NCI-H82 treated with DMSO at 0.1 percent for 48 hours (cell line): Measurements from ENCODE around the gene TNS2.
"Not testable (repeated sequence)": the region's sequence is repeated elsewhere in the genome, so short reads cannot be mapped to it uniquely, and the experiment has no call there.

Source experiments
- DNase-seq: peaks from one replicate; lab custom pipeline; 2025; ENCODE audit not compliant: unreplicated experiment; lab: John Stamatoyannopoulos, UW

TNS2 gene, protein sequence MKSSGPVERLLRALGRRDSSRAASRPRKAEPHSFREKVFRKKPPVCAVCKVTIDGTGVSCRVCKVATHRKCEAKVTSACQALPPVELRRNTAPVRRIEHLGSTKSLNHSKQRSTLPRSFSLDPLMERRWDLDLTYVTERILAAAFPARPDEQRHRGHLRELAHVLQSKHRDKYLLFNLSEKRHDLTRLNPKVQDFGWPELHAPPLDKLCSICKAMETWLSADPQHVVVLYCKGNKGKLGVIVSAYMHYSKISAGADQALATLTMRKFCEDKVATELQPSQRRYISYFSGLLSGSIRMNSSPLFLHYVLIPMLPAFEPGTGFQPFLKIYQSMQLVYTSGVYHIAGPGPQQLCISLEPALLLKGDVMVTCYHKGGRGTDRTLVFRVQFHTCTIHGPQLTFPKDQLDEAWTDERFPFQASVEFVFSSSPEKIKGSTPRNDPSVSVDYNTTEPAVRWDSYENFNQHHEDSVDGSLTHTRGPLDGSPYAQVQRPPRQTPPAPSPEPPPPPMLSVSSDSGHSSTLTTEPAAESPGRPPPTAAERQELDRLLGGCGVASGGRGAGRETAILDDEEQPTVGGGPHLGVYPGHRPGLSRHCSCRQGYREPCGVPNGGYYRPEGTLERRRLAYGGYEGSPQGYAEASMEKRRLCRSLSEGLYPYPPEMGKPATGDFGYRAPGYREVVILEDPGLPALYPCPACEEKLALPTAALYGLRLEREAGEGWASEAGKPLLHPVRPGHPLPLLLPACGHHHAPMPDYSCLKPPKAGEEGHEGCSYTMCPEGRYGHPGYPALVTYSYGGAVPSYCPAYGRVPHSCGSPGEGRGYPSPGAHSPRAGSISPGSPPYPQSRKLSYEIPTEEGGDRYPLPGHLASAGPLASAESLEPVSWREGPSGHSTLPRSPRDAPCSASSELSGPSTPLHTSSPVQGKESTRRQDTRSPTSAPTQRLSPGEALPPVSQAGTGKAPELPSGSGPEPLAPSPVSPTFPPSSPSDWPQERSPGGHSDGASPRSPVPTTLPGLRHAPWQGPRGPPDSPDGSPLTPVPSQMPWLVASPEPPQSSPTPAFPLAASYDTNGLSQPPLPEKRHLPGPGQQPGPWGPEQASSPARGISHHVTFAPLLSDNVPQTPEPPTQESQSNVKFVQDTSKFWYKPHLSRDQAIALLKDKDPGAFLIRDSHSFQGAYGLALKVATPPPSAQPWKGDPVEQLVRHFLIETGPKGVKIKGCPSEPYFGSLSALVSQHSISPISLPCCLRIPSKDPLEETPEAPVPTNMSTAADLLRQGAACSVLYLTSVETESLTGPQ (N-terminal part only)

GRCh38 chr12:53049571-53050318 is at the start of gene TNS2:
Gene TNS2, plus strand, starts transcription at chr12:53050065. Its CDS starts 121 bp downstream, at chr12:53050186.
- no peak for DNase-seq

- DNase-seq: no peak
Measured at GRCh38 chr12:53004178-53004577, 45.7 kb upstream of the TNS2 start.

DNA sequence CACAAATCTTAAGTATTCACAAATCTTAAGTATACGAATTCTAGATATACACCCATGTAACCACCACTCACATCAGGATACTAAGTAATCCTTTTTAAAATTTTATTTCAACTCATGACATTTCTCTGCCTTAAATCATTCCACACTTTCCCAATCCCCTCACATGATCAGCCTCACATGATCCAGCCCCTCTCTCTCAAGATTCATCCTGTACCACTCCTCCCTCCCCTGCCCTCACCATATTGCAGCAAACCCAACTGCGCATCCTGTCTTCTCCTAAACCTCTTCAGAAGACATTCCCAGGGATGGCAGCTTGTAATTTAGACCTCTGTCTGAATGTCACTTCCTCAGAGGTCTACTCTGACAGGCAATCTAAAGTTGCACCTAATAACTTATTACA is 45.3 kb upstream of the TNS2 start:
- DNase-seq: no peak

DNA sequence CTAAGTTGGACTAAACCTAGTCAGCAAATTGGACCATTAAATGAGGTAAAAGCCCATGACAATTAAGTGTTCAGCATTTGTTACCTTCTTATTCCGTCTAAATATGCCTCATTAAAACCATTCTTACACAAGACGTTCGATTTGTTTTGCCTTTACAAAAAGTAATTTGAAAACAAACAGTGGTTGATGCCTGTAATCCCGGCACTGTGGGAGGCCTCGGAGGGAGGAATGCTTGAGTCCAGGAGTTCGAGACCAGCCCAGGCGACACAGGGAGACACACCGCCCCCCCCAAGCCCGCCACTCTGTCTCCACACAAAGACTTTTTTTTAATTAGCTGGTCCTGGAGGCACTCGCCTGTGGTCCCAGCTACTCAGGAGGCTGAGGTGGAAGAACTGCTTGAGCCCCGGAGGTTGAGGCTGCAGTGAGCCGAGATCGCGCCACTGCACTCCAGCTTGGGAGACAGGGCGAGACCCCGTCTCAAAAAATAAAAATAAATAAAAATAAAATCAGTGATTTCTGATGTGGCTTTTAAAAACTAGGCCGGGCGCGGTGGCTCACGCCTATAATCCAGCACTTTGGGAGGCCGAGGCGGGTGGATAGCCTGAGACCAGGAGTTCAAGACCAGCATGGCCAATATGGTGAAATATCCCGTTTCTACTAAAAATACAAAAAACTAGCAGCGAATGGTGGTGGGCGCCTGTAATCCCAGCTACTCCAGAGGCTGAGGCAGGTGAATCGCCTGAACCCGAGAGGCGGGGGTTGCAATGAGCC is 44.5 kb upstream of the TNS2 start:
- no peak for DNase-seq

GRCh38 chr12:53005986-53006809 is 43.7 kb upstream of the TNS2 start, which contains the start of gene EIF4B:
Gene EIF4B, plus strand, starts transcription at chr12:53006456. Its CDS starts 28 bp downstream, at chr12:53006484.
- peak; percentile 98 for DNase-seq

- peak; percentile 71 for DNase-seq
Measured at GRCh38 chr12:53006810-53007309, 43.0 kb upstream of the TNS2 start.

DNA sequence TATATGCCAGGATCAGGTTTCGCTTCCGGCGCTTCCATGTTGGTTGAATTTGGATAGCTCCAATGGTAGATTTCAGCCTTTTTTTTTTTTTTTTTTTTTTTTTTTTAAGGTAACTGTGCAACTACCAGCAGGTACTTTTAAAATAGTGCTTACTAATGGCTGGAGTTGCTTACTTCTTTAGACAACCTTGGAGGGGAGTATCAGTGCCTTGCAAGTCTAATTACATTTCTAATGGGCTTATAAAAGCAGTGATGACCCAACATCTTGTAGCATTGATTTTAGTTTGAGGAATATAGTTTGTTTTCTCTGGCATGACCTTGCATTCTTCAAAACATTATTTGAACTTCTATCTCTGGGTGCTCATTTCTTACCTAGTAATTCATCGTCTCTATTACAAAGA is 42.5 kb upstream of the TNS2 start:
- no peak for DNase-seq

DNA sequence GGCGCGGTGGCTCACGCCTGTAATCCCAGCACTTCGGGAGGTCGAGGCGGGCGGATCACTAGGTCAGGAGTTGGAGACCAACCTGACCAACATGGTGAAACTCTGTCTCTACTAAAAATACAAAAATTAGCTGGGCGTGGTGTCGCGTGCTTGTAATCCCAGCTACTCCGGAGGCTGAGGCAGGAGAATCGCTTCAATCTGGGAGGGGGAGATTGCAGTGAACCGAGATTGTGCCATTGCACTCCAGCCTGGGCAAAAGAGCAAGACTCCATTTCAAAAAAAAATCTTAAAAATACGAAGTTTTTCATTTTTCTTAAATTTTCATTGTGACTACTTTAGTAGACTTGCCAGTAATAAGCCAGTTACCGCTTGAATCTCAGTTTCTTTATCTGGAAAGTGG is 41.1 kb upstream of the TNS2 start:
- not testable (repeated sequence) for DNase-seq

DNA sequence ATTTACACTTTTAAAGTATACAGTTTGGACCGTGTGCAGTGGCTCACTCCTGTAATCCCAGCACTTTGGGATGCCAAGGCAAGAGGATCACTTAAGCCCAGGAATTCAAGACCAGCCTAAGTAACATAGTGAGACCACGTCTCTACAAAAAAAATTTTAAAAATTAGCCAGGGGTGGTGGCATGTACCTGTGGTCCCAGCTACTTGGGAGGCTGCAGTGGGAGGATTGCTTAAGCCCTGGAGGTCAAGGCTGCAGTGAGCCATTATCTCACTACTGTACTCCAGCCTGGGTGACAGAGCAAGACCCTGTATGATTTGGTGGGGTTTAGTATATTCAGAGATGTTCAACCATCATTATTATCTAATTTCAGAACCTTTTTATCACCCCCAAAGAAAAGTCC is 38.9 kb upstream of the TNS2 start:
- DNase-seq: no peak

GRCh38 chr12:53011889-53012288 is 38.0 kb upstream of the TNS2 start:
- no peak for DNase-seq

- no peak for DNase-seq
Measured at GRCh38 chr12:53012928-53013327, 36.9 kb upstream of the TNS2 start.

DNA sequence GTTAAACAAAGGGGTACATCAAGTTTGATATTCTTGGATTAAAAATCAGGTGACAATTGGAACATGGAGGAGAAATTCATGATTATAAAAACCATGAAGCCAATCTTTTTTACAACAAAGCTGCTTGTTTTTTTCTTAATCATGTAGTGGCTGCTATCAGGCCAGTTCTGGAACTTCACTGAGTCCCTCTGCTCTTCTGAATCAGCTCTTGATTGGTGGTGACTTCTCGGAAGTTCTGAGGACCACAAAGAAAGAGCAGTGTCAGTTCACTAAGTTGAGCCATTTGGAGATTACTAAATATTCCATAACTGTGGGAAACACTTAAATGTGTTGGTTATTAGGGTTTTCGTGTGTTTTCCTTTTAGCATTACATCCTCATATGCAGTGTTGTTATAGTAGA is 35.2 kb upstream of the TNS2 start:
- DNase-seq: no peak

DNA sequence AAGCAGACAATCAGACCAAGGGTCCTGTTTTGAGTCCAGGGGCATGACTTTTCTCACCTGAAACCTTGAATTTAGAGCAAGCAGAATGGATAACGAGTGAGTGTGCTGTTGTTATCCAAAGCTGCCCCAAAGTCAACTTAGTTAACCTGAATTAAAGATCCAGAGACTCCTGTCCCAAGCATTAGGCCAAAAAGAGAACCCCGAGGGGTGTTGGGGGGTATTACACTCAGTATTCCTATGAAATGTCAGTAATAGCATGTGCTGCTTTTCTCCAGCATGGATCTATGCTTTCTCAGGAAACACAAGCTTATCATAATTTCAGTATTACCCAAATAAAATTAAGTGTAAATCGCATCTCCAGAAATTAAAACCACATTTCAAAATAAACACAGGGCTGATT is 24.6 kb upstream of the TNS2 start:
- no peak for DNase-seq

DNA sequence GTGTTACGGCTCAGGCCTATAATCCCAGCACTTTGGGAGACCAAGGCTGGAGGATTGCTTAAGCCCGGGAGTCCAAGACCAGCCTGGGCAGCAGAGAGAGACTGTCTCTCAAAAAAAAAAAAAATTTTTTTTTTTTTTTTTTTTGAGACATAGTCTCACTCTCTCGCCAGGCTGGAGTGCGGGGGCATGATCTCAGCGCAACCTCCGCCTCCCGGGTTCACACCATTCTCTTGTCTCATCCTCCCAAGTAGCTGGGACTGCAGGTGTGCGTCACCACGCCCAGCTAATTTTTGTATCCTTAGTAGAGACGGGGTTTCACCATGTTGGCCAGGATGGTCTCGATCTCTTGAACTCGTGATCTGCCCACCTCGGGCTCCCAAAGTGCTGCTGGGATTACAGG is 22.9 kb upstream of the TNS2 start:
- DNase-seq: not testable (repeated sequence)

DNA sequence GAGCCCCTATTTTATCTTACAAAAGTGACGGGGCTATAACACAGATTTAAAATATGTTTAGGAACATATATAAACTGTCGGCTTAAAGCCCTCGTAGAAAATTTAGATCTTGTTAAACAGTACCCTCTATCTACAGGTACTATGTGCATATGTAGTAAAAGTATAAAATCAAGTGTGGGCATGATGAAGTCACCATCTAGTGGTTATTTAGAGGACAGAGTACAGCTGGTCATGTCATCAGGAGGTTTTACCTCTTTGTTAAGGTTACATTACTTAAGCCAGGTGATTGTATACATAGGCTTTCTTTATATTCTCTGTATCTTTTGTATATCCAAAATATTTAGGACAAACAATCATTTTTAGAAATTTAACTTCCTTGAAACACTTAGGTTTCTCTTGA is 18.2 kb upstream of the TNS2 start:
- no peak for DNase-seq

DNA sequence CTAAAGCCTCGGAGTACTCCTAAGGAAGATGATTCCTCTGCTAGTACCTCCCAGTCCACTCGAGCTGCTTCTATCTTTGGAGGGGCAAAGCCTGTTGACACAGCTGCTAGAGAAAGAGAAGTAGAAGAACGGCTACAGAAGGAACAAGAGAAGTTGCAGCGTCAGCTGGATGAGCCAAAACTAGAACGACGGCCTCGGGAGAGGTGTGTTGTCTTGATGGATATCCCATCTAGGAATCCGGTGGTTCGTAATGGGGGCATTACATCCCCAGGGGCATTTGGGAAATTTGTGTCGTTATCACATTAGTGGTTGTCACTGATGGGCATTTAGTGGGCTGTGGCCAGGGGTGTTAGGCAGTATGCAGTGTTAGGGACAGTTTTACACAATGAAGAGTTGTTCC is 16.0 kb upstream of the TNS2 start:
- DNase-seq: not testable (repeated sequence)

- no peak for DNase-seq
Measured at GRCh38 chr12:53034459-53034858, 15.4 kb upstream of the TNS2 start.

- no peak for DNase-seq
Measured at GRCh38 chr12:53036802-53037201, 13.1 kb upstream of the TNS2 start.

GRCh38 chr12:53039851-53040250 is 10.0 kb upstream of the TNS2 start:
- DNase-seq: no peak
